Measurements from ENCODE around the gene LITAF.
A peak's percentile ranks its signal among the peaks of the same experiment; 100 is the strongest.
"Not testable (repeated sequence)": the region's sequence is repeated elsewhere in the genome, so short reads cannot be mapped to it uniquely, and the experiment has no call there.

Gene LITAF

GRCh38 chr16:11581678-11582077 is 5.0 kb downstream of the LITAF start:
- Histone ChIP-seq H3K4me3 (ENCODE audit: low read depth, low read length) (no peak overlapping the region), H3K27ac (ENCODE audit: extremely low read depth, low read depth, low read length) (no peak overlapping the region)
- POLR2A ChIA-PET, result no interaction called here

GRCh38 chr16:11580451-11581086 is 6.2 kb downstream of the LITAF start:
- no peak overlapping the region for H3K27ac ChIP-seq (ENCODE audit: extremely low read depth, low read depth, low read length)
- no peaks in the 10 kb centered on the region for H3K9me3 ChIP-seq (ENCODE audit: control insufficient read depth, insufficient read depth, low read depth, low read length)
- POLR2A ChIA-PET, result no interaction called here
- no peak overlapping the region for H3K4me3 ChIP-seq (ENCODE audit: low read depth, low read length)
- no peaks in the 10 kb centered on the region; a peak in 1 of 3 replicates for H3K36me3 ChIP-seq (ENCODE audit: control insufficient read depth in 2 of 2, insufficient read depth in 1 of 2, low read length in 2 of 2)
- TF ChIP-seq ZNF221 (tag by site-specific recombination; IDR thresholded peaks at IDR 0.05; ENCODE audit: borderline replicate concordance) (no peak), ZNF530 (tag by site-specific recombination; IDR thresholded peaks at IDR 0.05; ENCODE audit: low read depth) (peak; percentile 100)
- H3K4me1 ChIP-seq (ENCODE audit: control insufficient read depth, insufficient read depth, low read length), result peaks cover 13% of the 10 kb centered on the region
- CTCF ChIA-PET, result no interaction called here

More at GRCh38 chr16:11581678-11582077, 5.0 kb downstream of the LITAF start:
- peaks cover 15% of the 10 kb centered on the region for H3K4me1 ChIP-seq (ENCODE audit: control insufficient read depth, insufficient read depth, low read length)
- H3K9me3 ChIP-seq (ENCODE audit: control insufficient read depth, insufficient read depth, low read depth, low read length), result no peaks in the 10 kb centered on the region
- CTCF ChIA-PET, result interaction anchor here (0.8 to 1.1 kb wide), 2 partner anchors 175 to 232 kb away, joined by 3 read pairs; no protein-coding TSS in a partner anchor
- no peak for TF ChIP-seq ZNF132 (tag by site-specific recombination; IDR thresholded peaks at IDR 0.05; ENCODE audit: borderline replicate concordance)
- no peak for TF ChIP-seq ZBTB48 (tag by site-specific recombination; IDR thresholded peaks at IDR 0.05)
- TF ChIP-seq ZBTB44 (tag by site-specific recombination; IDR thresholded peaks at IDR 0.05), result no peak
- TF ChIP-seq PRDM10 (tag by site-specific recombination; IDR thresholded peaks at IDR 0.05), result peak; percentile 41; the same call in 1 of the 2 replicates
- no peaks in the 10 kb centered on the region; a peak in 1 of 3 replicates for H3K36me3 ChIP-seq (ENCODE audit: control insufficient read depth in 2 of 2, insufficient read depth in 1 of 2, low read length in 2 of 2)

GRCh38 chr16:11577290-11577660 is 9.4 kb downstream of the LITAF start:
- H3K4me3 ChIP-seq (ENCODE audit: low read depth, low read length); H3K36me3 ChIP-seq (ENCODE audit: control insufficient read depth in 2 of 2, insufficient read depth in 1 of 2, low read length in 2 of 2); H3K4me1 ChIP-seq (ENCODE audit: control insufficient read depth, insufficient read depth, low read length); H3K27ac ChIP-seq (ENCODE audit: extremely low read depth, low read depth, low read length); H3K9me3 ChIP-seq (ENCODE audit: control insufficient read depth, insufficient read depth, low read depth, low read length): not testable (repeated sequence)
- ChIA-PET POLR2A (interaction anchor here (1.0 kb wide), 1 partner anchor 8 kb away, joined by 3 read pairs; no protein-coding TSS in a partner anchor), CTCF (interaction anchor here (0.7 to 0.8 kb wide), 3 partner anchors 147 to 520 kb away, joined by 4 to 5 read pairs (median 4); no protein-coding TSS in a partner anchor)
- peak; percentile 0; the same call in 1 of the 2 replicates for TF ChIP-seq ZNF362 (tag by site-specific recombination; IDR thresholded peaks at IDR 0.05)

- Histone ChIP-seq H3K36me3 (ENCODE audit: control insufficient read depth in 2 of 2, insufficient read depth in 1 of 2, low read length in 2 of 2) (no peaks in the 10 kb centered on the region; a peak in 1 of 3 replicates), H3K27ac (ENCODE audit: extremely low read depth, low read depth, low read length) (no peak overlapping the region), H3K4me1 (ENCODE audit: control insufficient read depth, insufficient read depth, low read length) (no peaks in the 10 kb centered on the region), H3K9me3 (ENCODE audit: control insufficient read depth, insufficient read depth, low read depth, low read length) (no peaks in the 10 kb centered on the region), H3K4me3 (ENCODE audit: low read depth, low read length) (no peak overlapping the region)
- ChIA-PET CTCF (interaction anchor here (0.7 to 0.8 kb wide), 3 partner anchors 147 to 519 kb away, joined by 4 to 5 read pairs (median 4); no protein-coding TSS in a partner anchor), POLR2A (interaction anchor here (1.0 kb wide), 1 partner anchor 9 kb away, joined by 3 read pairs; no protein-coding TSS in a partner anchor)
- TF ChIP-seq SP7 (tag by site-specific recombination; IDR thresholded peaks at IDR 0.05), result 0 out of 2 replicates have a peak, but pooled peaks have one; percentile 10
- TF ChIP-seq ZNF248 (tag by site-specific recombination; IDR thresholded peaks at IDR 0.05), result no peak
- TF ChIP-seq OSR2 (tag by site-specific recombination; IDR thresholded peaks at IDR 0.05), result 0 out of 2 replicates have a peak, but pooled peaks have one; percentile 31
- TF ChIP-seq ELK4 (IDR thresholded peaks at IDR 0.05; ENCODE audit: borderline replicate concordance, low read depth, low read length), result no peak
- no peak for TF ChIP-seq ZNF555 (tag by site-specific recombination; conservative IDR thresholded peaks at IDR 0.05)
These were observed 10.1 kb downstream of the LITAF start for GRCh38 chr16:11576427-11577289.
